ENCODE measurements around the gene PCSK1N. TPM values are rescaled to one million over a fixed set of nuclear protein-coding genes. Genes with fewer than 3 reads are reported as not detected.
A peak's percentile ranks its signal among the peaks of the same experiment; 100 is the strongest.

The PCSK1N gene
- total and polyA plus RNA-seq, 2 of the 13 experiments (the other 11 are each of a cell fraction or from before 2014, with no cell fraction given): 4.5 to 14.0 TPM

DNA sequence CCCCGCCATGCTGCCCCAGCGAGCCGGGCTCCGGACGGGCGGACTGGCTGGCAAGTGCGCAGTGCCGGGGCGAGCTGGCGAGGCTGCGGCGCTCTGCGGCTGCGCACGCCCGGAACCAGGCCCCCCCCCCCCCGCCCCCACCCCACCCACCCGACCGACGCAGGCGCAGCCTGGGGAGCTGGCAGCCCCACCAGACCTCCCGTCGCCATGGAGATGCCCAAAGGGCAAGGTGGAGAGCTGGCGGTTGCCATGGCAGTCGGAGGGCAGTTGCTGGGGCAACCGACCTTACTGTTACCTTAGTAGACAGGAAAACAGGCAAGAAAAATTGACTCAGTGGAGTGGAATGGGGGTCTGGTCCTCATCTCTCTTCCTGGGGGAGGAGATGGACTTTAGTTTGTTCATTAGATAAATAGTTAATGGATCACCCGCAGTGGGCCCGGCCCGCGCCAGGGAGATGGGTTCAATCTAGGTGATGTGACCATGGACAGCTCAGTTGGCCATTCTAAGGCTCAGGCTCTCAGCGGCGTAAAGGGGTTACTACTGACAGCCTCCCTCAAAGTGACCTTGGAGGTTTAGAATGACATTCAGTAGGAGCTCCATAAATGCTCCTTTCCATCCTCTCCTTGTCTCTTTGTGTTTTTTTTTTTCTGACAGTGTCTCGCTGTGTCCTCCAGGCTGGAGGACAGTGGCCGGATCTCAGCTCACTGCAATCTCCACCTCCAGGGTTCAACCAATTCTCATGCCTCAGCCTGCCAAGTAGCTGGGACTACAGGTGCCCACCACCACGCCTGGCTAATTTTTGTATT lies at the start of gene PCSK1N (continued):
- TF ChIP-seq, protein P1, sequence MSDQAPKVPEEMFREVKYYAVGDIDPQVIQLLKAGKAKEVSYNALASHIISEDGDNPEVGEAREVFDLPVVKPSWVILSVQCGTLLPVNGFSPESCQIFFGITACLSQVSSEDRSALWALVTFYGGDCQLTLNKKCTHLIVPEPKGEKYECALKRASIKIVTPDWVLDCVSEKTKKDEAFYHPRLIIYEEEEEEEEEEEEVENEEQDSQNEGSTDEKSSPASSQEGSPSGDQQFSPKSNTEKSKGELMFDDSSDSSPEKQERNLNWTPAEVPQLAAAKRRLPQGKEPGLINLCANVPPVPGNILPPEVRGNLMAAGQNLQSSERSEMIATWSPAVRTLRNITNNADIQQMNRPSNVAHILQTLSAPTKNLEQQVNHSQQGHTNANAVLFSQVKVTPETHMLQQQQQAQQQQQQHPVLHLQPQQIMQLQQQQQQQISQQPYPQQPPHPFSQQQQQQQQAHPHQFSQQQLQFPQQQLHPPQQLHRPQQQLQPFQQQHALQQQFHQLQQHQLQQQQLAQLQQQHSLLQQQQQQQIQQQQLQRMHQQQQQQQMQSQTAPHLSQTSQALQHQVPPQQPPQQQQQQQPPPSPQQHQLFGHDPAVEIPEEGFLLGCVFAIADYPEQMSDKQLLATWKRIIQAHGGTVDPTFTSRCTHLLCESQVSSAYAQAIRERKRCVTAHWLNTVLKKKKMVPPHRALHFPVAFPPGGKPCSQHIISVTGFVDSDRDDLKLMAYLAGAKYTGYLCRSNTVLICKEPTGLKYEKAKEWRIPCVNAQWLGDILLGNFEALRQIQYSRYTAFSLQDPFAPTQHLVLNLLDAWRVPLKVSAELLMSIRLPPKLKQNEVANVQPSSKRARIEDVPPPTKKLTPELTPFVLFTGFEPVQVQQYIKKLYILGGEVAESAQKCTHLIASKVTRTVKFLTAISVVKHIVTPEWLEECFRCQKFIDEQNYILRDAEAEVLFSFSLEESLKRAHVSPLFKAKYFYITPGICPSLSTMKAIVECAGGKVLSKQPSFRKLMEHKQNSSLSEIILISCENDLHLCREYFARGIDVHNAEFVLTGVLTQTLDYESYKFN (CRISPR knock-in tag; conservative IDR thresholded peaks at IDR 0.05): peak; percentile 79
- peak; percentile 27; the same call in 1 of the 2 replicates for TF ChIP-seq PITX1 (CRISPR knock-in tag; IDR thresholded peaks at IDR 0.05)
- TF ChIP-seq, protein P2, sequence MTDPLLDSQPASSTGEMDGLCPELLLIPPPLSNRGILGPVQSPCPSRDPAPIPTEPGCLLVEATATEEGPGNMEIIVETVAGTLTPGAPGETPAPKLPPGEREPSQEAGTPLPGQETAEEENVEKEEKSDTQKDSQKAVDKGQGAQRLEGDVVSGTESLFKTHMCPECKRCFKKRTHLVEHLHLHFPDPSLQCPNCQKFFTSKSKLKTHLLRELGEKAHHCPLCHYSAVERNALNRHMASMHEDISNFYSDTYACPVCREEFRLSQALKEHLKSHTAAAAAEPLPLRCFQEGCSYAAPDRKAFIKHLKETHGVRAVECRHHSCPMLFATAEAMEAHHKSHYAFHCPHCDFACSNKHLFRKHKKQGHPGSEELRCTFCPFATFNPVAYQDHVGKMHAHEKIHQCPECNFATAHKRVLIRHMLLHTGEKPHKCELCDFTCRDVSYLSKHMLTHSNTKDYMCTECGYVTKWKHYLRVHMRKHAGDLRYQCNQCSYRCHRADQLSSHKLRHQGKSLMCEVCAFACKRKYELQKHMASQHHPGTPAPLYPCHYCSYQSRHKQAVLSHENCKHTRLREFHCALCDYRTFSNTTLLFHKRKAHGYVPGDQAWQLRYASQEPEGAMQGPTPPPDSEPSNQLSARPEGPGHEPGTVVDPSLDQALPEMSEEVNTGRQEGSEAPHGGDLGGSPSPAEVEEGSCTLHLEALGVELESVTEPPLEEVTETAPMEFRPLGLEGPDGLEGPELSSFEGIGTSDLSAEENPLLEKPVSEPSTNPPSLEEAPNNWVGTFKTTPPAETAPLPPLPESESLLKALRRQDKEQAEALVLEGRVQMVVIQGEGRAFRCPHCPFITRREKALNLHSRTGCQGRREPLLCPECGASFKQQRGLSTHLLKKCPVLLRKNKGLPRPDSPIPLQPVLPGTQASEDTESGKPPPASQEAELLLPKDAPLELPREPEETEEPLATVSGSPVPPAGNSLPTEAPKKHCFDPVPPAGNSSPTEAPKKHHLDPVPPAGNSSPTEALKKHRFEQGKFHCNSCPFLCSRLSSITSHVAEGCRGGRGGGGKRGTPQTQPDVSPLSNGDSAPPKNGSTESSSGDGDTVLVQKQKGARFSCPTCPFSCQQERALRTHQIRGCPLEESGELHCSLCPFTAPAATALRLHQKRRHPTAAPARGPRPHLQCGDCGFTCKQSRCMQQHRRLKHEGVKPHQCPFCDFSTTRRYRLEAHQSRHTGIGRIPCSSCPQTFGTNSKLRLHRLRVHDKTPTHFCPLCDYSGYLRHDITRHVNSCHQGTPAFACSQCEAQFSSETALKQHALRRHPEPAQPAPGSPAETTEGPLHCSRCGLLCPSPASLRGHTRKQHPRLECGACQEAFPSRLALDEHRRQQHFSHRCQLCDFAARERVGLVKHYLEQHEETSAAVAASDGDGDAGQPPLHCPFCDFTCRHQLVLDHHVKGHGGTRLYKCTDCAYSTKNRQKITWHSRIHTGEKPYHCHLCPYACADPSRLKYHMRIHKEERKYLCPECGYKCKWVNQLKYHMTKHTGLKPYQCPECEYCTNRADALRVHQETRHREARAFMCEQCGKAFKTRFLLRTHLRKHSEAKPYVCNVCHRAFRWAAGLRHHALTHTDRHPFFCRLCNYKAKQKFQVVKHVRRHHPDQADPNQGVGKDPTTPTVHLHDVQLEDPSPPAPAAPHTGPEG (CRISPR knock-in tag; IDR thresholded peaks at IDR 0.05): no peak
- TF ChIP-seq, protein P3, sequence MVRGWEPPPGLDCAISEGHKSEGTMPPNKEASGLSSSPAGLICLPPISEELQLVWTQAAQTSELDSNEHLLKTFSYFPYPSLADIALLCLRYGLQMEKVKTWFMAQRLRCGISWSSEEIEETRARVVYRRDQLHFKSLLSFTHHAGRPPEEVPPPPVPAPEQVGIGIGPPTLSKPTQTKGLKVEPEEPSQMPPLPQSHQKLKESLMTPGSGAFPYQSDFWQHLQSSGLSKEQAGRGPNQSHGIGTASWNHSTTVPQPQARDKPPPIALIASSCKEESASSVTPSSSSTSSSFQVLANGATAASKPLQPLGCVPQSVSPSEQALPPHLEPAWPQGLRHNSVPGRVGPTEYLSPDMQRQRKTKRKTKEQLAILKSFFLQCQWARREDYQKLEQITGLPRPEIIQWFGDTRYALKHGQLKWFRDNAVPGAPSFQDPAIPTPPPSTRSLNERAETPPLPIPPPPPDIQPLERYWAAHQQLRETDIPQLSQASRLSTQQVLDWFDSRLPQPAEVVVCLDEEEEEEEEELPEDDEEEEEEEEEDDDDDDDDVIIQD (CRISPR knock-in tag; IDR thresholded peaks at IDR 0.05; ENCODE audit: low read depth): no peak
- TF ChIP-seq HNRNPL (IDR thresholded peaks at IDR 0.05; ENCODE audit: low read depth, low read length): no peak
- TF ChIP-seq ZFP41 (CRISPR knock-in tag; IDR thresholded peaks at IDR 0.05; ENCODE audit: borderline replicate concordance): no peak
- no peak for TF ChIP-seq CENPT (CRISPR knock-in tag; IDR thresholded peaks at IDR 0.05; ENCODE audit: low read depth)
- TF ChIP-seq, protein P4, sequence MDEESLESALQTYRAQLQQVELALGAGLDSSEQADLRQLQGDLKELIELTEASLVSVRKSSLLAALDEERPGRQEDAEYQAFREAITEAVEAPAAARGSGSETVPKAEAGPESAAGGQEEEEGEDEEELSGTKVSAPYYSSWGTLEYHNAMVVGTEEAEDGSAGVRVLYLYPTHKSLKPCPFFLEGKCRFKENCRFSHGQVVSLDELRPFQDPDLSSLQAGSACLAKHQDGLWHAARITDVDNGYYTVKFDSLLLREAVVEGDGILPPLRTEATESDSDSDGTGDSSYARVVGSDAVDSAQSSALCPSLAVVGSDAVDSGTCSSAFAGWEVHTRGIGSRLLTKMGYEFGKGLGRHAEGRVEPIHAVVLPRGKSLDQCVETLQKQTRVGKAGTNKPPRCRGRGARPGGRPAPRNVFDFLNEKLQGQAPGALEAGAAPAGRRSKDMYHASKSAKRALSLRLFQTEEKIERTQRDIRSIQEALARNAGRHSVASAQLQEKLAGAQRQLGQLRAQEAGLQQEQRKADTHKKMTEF (CRISPR knock-in tag; IDR thresholded peaks at IDR 0.05): no peak
- TF ChIP-seq ZNF629 (CRISPR knock-in tag; conservative IDR thresholded peaks at IDR 0.05): peak; percentile 60; the same call in 1 of the 2 replicates
- TF ChIP-seq, protein P5, sequence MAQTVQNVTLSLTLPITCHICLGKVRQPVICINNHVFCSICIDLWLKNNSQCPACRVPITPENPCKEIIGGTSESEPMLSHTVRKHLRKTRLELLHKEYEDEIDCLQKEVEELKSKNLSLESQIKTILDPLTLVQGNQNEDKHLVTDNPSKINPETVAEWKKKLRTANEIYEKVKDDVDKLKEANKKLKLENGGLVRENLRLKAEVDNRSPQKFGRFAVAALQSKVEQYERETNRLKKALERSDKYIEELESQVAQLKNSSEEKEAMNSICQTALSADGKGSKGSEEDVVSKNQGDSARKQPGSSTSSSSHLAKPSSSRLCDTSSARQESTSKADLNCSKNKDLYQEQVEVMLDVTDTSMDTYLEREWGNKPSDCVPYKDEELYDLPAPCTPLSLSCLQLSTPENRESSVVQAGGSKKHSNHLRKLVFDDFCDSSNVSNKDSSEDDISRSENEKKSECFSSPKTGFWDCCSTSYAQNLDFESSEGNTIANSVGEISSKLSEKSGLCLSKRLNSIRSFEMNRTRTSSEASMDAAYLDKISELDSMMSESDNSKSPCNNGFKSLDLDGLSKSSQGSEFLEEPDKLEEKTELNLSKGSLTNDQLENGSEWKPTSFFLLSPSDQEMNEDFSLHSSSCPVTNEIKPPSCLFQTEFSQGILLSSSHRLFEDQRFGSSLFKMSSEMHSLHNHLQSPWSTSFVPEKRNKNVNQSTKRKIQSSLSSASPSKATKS (CRISPR knock-in tag; IDR thresholded peaks at IDR 0.05): no peak
- no peak for TF ChIP-seq ZFP37 (CRISPR knock-in tag; IDR thresholded peaks at IDR 0.05; ENCODE audit: borderline replicate concordance)
- no peak for TF ChIP-seq CCAR2 (optimal IDR thresholded peaks at IDR 0.05; ENCODE audit: low read depth, low read length)
- TF ChIP-seq ZNF546 (CRISPR knock-in tag; conservative IDR thresholded peaks at IDR 0.05): no peak
